NCI-H128 (cell line): ENCODE measurements around the gene SYMPK.

Source experiments
- DNase-seq: peaks from one replicate; lab custom pipeline; 2025; ENCODE audit not compliant: unreplicated experiment; lab: John Stamatoyannopoulos, UW

Gene SYMPK

DNA sequence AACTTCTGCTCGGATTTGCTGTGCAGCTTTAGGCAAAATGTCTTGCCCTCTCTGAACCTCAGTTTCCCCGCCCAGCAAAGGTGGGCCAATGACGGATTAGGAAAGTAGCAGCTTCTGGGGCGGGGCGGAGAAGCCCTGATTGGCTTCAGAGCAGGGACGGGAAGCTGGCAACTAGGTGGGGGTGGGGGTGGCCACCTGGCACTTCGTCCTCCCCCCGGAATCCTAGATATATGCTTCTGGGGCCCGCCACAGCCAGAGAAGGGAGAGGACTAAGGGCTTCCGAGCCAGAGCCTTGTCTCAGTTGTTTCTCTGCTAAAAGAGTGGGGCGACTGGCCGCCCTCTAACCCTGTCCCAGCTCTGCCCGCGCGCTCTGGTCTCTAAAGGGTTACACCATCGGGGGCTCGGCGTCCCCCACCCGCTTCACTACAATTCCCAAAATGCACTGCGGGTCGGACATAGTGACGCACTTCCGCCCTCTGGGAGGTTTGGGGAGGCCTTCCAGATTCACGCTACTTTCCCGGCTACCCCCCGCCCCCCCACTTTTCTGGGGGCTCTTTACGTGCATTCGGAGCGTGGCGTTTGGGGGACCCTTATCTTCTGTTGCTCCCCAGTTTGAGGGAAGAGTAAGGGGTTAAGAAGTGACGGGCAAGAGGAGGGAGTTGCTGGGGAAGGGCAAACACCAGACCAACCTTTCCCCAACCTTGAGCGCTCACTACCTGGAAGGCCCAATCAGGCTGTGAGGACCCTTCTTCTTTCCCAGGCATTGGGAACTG is 23.7 kb upstream of the SYMPK start:
- peak; percentile 85 for DNase-seq

DNA sequence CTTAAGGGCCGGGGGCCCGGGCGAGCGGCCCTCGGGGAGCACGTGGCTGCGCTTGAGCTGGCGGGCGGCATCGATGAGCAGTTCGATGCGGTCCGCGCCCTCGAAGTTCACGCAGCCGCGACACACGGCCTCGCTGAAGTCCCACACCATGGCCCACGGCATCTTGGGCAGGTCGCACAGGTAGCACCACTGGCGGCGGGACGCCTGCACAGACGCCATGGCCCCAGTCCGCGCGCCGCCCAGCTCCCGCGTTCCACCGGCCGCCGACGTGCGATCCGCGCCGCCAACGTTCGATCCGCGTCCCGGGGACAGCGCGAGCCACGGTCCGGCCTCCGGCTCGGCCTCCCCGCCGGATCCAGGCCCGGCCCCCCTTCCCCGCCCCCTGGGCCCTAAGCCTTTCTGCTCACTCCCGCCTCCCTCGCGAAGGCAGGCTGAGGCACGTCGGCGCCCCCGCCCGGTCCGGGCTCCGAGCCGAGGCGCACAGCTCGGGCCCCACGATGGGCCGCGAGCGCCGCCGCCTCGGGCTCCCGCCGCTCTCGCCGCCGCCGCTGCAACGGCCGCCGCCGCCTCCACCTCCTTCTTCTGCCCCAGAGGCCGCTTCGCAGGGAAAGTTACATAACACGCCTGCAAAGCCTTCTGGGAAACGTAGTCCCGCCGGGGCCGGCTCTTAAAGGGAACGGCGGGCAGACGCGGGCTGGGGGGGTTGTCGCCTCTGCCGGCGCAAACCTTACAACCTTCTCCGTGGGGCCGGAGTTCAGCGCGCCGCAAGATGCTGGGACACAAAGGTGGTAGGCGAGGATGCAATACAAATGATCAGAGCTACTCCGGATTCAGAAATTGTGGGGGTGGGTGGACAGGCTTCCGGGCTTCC is 22.8 kb upstream of the SYMPK start, which contains the start of gene IRF2BP1:
Gene IRF2BP1 (minus strand): TSS at position 586 of the 871 bp plus-strand sequence. CDS start 367 bp downstream, at position 219.
- DNase-seq: peak; percentile 84

DNA sequence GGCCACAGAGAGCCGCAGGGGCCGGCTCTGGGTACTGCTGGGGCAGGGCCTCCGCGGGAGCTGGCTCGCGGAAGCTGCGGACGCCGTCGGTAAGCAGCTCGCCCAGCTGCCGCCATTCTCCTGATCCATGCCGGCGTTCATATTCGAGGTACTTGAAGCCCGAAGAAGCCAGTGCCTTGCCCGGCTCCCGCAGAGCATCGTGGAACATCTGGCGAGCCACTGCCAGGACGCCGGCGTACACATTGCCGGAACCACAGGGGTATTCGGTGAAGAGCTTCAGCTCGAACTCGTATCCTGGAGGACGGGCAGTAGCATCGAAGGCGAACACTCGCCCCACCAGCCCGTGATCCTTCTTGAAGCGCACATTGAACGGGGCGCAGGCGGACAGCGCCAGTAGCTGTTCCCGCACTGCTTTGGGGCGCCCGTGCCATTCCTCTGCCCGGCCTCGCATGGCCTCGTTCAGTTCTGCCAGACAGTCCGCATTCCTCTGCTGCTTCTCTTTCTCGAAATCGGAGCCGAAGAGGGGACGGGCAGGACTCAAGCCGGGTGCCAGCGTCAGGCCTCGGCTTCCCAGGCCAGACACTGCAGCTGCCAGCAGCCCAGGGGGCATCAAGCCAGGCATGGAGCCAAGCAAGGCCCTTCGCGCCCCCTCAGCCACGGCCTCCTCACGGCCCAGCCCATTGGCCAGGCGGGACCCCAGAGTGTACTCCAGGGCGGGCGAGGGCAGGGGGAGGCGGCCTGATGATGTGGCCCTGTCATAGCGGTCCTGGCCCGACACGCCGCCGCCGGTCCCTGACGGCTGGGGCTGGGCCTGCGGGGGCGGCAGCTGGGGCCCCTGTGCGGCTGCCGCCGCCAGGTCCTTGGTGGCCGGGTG is 22.0 kb upstream of the SYMPK start:
- no peak for DNase-seq

DNA sequence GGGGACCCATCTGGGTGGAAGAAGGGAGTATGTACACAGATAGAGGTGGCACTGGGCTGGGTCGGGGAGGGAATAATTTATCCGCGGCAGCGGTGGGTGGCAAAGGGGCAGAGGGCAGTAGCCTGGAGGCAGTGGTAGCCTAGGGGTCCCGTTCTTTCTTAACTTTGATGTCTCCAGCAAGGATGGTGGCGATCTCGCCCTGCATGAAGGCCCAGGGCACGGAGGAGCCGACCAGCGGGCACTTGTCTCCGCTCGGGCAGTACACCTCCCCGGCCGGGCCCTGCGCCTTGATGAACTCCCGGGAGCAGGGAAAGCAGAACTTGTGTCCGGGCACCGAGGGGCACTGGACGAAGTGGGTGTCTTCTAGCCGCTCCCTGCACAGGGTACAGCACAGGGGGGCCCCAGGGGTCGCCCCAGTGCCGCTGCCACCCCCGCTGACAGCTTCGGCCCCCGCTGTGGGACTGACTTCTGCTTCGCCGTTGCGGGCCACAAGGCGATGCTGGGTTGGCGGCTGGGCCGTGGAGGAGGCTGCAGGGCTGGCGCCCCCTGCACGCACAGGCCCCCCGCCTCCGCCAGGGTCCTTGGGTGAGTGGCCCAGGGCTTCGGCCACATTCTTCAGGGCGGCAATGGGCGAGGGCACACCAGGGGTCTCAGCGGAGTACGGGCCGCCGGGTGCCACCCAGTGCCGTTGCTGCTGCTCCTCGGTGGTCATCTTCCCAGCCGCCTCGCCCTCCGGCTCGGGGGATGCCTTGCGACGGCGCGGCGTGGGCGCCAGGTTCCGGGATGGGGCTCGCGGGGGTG is 21.1 kb upstream of the SYMPK start:
- DNase-seq: no peak

DNA sequence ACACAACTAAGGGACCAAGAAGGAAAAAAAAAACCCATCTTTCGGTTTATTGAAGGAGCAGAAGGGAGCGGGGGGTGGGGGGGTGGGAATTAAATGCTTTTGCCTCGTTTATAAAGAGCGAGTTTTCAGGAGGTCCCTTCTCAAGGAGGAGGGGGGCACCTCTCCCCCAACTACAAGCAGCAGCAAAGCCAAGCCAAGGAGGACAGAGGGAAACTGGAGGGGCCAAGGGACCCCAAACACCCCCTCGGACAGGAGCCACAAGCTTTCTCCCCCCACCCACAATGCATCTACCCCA is 20.6 kb upstream of the SYMPK start:
- no peak for DNase-seq

DNA sequence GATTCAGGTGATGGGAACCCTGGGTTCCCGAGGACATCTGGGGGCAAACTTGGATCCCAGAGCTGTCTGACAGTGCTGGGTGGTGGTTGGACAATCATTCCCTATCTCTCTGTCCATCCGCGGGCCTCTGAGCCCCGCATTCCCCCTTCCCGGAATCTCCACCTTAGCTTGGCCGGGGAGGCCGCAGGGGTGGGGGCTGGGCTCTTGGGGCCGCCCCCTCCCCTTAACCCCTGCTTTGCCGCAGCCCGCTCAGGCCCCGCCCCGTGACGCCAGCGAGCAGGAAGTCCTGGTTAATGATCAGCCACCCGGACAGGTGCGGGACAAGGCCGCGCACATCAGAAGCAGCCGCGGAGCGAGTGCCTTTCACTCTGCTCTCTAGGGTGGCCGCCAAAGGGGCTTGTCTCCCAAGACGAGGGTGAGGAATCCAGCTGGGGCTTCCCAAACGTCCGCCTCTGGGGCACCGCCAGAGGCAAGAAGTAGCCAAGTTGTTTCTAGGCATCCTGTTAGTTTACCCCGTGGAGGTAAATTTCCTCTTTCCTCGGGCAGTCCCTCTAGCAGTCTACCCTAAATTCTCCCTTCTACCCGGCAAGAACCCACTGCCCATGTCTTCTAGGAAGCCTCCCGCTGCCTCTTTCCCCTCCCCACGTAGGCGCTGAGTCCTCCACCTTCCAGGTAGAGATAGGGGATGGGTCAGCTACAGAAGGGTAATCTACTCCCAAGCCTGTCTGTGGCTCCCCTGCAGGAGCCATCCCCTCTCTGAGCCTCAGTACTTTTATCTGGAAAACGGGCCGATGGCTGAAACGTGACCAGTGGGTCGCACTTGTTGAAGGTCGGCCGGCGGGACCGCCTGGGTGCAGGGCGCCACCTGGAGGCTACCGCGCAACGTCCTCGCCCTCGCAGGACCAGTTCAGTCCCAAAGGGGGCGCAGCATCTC is 20.0 kb upstream of the SYMPK start:
- DNase-seq: no peak

DNA sequence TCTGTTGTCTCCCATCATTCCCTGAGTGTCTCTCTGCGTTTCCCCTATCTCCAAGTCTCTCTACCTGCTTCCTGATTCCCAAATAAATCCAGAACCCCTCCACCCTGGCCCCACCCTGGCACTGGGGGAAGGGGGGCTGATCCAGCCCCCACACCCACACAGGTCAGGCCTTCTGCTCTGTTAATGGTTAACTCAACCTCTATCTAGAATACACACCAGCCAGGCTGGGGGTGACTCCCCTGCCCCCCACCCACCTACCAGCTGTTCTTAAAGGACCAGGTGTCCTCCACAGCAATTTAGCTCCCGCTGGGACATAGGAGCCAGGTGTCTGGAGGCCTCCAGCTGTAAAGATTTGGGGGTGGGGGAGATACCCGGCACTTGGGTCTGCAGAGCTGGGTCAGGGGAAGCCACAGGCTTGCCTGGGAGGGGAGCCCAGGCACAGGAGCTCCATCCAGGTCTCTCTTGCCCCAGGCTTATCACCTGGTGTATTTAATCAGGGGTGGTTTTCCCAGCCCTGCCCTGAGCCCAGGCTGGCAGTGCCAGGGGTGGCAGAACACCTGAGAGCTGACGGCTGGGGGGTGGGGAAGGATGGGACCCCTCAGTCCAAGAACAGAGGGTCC is 19.1 kb upstream of the SYMPK start:
- DNase-seq: no peak

DNA sequence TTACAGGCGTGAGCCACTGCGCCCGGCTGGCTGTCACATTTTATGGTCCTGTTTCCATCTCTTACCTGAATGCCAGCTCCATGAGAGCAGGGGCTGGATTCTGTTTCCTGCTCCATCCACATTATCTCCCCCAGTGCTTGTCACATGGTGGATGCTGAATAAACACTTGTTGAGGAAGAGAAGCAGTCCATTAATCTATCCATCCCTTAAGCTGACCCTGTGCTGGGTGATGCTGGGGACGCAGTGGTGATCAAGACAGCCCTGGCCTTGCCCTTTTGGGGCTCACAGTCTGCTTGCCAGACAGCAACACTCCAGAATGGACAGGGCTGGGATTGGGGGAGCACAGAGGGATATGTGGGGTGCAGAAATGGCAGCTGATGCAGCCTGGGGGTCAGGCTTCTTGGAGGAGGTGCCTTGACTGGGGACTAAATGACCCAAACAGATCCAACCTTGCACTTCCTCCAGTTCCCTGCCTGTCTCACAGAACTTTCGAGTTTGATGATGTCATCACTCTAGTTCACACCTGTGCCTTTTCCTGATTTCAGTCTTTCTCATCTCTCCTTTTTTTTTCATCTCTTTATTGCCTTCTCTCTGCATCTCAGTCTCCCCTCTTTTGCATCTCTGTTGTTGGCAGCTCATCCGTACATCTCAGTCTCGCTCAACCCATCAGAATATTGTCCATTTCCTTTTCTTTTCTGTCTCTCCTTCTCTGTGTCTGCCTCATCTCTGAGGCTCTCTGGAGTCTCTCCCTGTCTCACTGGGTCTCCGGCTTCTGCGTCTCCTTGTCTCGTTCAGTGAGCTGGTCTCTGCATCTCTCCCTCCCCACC is 18.3 kb upstream of the SYMPK start:
- DNase-seq: no peak

DNA sequence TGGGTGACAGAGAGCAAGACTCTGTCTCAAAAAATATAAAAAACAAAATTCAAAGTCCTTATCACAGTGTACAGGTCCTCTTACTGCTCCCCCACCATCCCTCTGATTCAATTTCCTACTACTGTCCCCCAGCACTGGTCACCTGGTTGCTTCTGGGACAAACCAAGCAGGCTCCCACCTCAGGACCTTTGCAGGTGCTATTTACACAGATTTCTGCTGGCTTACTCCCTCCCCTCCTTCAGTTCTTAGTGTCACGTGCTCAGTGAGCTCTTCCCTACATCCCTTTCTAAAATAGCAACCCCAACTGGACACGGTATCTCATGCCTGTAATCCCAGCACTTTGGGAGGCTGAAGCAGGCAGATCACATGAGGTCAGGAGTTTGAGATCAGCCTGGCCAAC is 17.0 kb upstream of the SYMPK start:
- no peak for DNase-seq

DNA sequence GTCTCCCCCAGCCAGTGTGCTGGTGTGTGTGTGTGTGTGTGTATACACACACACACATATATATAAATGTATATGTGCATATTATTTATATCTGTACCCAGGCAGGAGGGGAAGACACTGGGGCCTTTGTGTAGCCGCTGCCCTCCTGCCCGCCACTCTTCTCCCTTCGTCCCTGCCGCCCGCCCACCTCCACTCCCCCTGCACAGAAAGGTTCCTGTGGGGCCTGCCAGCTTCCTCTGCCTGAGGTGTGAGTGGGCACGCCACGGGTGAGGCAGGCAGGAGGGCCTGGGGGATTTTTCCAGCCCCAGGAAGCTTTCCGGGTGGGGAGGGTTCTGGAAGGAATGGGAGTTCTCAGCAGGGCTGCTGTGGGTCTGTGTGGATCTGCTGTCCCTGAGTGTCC is 16.1 kb upstream of the SYMPK start:
- no peak for DNase-seq

DNA sequence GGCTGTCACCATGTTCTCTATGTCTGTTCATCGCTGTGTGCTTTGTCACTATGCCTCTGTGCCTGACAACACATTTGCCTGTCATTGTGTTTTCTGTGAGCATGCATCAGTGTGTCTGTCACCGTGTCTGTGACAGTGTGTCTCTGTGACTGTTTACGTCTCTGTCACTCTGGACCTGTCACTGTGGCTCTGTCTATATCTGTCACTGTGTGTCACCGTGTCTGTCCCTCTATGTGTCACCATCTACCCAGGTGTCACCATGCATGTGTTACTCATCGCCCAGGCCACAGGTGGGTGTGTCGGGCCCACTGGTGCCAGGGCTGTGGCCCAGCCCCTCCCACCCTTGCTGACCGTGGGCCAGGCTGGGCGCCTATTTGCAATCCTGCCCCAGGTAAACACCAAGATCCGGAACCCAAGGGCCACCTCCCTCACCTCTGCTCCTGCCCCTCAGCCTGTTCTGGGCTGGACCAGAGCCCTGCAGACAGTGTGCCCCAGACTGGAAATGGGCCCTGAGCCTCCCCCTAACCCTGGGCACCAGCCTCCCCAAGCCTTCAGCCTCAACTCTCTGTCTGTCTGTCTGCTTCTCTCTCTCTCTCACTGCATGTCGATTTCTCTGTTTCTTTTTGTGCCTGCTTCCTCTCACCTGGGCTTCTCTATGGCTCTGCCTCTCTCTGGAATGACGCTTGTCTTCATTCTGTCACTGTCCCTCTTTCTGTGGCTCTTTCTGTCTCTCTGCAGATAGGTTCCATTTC is 15.3 kb upstream of the SYMPK start:
- no peak for DNase-seq

DNA sequence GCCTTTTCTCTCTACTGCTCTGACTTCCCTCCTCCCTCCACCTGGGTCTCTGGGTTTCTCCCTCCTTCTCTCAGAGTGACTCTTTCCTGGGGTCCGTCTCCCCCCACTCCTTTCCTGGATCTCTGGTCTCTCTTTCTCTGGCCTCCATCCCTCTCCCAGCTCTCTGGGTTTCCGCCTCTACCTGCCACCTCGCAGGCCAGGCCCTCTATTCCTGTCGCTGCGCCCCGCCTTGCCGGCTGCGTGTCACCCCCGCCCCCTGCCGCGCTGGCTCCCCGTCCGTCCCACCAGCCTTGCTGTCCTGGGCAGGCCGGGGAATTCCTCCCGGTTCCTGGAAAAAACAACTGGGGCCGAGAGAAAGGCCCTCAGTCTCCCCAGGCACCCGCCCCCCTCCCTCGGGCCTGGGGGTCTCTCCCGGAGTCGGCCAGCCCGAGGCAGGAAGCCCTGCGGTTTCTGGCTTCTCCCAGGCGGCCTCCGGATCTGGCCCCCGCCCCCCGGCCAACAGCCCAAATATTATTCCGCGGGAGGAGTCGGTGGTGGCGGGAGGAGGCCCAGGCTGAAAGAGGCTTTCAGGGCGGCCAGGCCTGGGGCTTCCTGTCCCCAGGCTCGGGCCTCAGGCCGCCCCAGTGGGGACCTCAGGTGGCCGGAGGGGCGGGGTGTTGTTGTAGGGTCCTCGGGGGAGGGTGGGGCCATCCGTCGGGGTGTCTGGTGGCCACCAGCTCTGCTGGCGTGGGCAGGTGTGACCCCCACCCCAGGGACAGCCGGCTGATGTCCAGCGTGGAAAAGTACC is 13.7 kb upstream of the SYMPK start:
- no peak for DNase-seq

DNA sequence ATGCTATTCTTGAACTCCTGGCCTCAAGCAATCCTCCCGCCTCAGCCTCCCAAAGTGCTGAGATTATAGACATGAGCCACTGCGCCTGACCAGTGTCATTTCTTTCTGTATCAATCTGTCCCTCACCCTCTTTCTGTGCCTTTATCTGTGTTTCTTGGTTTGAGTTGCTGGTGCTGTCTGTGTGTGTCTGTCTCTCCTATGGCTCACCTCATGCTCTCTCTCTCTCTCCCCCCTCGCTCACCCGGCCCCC is 13.1 kb upstream of the SYMPK start:
- no peak for DNase-seq

DNA sequence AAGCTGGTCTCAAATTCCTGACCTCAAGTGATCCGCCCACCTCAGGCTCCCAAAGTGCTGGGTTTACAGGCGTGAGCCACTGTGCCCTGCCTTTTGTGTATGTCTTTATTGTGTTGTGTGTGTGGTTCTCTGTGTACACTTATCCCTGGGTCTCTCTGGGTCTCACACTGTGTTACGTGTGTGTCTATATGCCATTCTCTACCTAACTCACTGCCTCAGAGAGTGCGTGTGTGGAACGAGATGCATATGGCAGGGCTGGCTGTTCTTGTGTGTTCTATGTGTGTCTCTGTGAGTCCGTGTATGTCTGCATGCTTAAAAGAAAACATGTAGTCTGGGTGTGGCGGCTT is 11.6 kb upstream of the SYMPK start:
- no peak for DNase-seq

DNA sequence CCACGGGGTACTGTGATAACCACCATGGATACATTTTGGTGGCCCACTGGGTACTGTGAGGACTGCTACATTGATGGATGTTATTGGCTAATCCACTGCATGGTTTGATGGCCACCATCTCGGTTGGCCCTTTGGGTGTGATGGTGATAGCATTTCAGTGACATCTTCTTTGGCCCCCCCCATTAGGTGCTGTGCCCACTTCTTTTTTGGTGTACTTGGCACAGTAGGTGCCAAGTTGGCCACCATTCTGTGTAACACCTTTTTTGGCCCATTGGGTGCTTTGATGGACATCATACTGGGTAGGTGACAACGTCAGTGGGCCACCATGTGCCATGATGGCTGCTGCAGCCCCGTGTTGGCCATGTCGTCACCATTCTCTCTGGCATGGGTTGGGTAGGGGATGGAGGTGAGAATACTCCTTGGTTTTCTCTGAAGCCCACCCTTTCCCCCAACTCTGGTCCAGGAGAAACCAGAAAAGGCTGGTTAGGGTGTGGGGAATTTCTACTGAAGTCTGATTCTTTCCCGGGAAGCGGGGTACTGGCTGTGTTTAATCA is 10.3 kb upstream of the SYMPK start:
- DNase-seq: no peak

DNA sequence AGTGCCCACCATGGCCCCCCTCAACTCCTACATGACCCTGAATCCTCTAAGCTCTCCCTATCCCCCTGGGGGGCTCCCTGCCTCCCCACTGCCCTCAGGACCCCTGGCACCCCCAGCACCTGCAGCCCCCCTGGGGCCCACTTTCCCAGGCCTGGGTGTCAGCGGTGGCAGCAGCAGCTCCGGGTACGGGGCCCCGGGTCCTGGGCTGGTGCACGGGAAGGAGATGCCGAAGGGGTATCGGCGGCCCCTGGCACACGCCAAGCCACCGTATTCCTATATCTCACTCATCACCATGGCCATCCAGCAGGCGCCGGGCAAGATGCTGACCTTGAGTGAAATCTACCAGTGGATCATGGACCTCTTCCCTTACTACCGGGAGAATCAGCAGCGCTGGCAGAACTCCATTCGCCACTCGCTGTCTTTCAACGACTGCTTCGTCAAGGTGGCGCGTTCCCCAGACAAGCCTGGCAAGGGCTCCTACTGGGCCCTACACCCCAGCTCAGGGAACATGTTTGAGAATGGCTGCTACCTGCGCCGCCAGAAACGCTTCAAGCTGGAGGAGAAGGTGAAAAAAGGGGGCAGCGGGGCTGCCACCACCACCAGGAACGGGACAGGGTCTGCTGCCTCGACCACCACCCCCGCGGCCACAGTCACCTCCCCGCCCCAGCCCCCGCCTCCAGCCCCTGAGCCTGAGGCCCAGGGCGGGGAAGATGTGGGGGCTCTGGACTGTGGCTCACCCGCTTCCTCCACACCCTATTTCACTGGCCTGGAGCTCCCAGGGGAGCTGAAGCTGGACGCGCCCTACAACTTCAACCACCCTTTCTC is 9.4 kb upstream of the SYMPK start:
- no peak for DNase-seq
